Neural progenitor cell (in vitro differentiated cells): Measurements from ENCODE around the gene KCNIP1. TPM values are rescaled to one million over a fixed set of nuclear protein-coding genes. Genes with fewer than 3 reads are reported as not detected.

Source experiments
- DNase-seq: peaks from one replicate; pipeline ENCODE4 v3.0.0-alpha.2; 2016; ENCODE audit warnings: low spot score
- H2AFZ ChIP-seq: fragments of 200-600 bp; sonication (generic); replicated peaks from 2 replicates; pipeline ENCODE4 v1.6.1; 2016; ENCODE audit warnings: antibody characterized with exemption
- H3F3A ChIP-seq: fragments of 200-600 bp; sonication (generic); 2 replicates; pipeline ENCODE4 v1.6.1; 2016; ENCODE audit warnings: antibody characterized with exemption, low read depth
- H3K27ac ChIP-seq: fragments of 200-600 bp; sonication (generic); 2 replicates; pipeline ENCODE4 v1.5.1; 2016; ENCODE audit warnings: mild to moderate bottlenecking
- H3K27me3 ChIP-seq: fragments of 200-600 bp; sonication (generic); 2 replicates; pipeline ENCODE4 v1.6.1; 2016; ENCODE audit warnings: mild to moderate bottlenecking, moderate library complexity
- H3K36me3 ChIP-seq: fragments of 200-600 bp; sonication (generic); 2 replicates; pipeline ENCODE4 v1.5.1; 2016
- H3K4me1 ChIP-seq: fragments of 200-600 bp; sonication (generic); 2 replicates; pipeline ENCODE4 v1.6.1; 2016; ENCODE audit warnings: mixed run types
- H3K4me2 ChIP-seq: fragments of 200-600 bp; sonication (generic); 2 replicates; pipeline ENCODE4 v1.6.1; 2016
- H3K4me3 ChIP-seq: fragments of 200-600 bp; sonication (generic); 2 replicates; pipeline ENCODE4 v1.5.1; 2016
- H3K79me2 ChIP-seq: fragments of 200-600 bp; sonication (generic); 2 replicates; pipeline ENCODE4 v1.6.1; 2016; ENCODE audit warnings: low read depth
- H3K9ac ChIP-seq: fragments of 200-600 bp; sonication (generic); 2 replicates; pipeline ENCODE4 v1.6.1; 2016
- H3K9me3 ChIP-seq: fragments of 200-600 bp; sonication (generic); 2 replicates; pipeline ENCODE4 v1.5.1; 2016; ENCODE audit warnings: low read depth
- H4K20me1 ChIP-seq: fragments of 200-600 bp; sonication (generic); 2 replicates; pipeline ENCODE4 v1.6.1; 2016; ENCODE audit warnings: low read depth
- H3K27ac Mint-ChIP-seq: 3 replicates; pipeline ENCODE4 v1.8.0; 2021; ENCODE audit warnings: mixed read lengths
- H3K27me3 Mint-ChIP-seq: 2 replicates; pipeline ENCODE4 v1.8.0; 2022; ENCODE audit warnings: low read depth, mild to moderate bottlenecking, inconsistent platforms, moderate library complexity, mixed read lengths; ENCODE audit not compliant: insufficient read depth
- H3K36me3 Mint-ChIP-seq: 3 replicates; pipeline ENCODE4 v1.8.0; 2021; ENCODE audit warnings: mixed read lengths
- H3K4me1 Mint-ChIP-seq: 3 replicates; pipeline ENCODE4 v1.8.0; 2021; ENCODE audit warnings: mixed read lengths
- H3K4me3 Mint-ChIP-seq: 3 replicates; pipeline ENCODE4 v1.8.0; 2021; ENCODE audit warnings: mild to moderate bottlenecking, moderate library complexity, mixed read lengths
- H3K9me3 Mint-ChIP-seq: 3 replicates; pipeline ENCODE4 v1.8.0; 2020; ENCODE audit warnings: mixed read lengths
- EZH2 ChIP-seq: fragments of 200-600 bp; sonication (generic); IDR thresholded peaks from 2 replicates; pipeline ENCODE4 v1.6.1; 2017; ENCODE audit warnings: antibody characterized with exemption, mild to moderate bottlenecking, moderate library complexity
- EZH2phosphoT487 ChIP-seq: fragments of 200-600 bp; sonication (generic); IDR thresholded peaks from 2 replicates; pipeline ENCODE4 v1.6.1; 2017; ENCODE audit warnings: antibody characterized with exemption
- total RNA-seq: library from RNA; depleted of rRNA; stranded (reverse); fragments of >200 nt; gene quantifications from 2 replicates; pipeline ENCODE4 v1.2.3, GENCODE V29; 2015; ENCODE audit warnings: low replicate concordance
- TF ChIP-seq, protein P1 (sequence below): fragments of 200-600 bp; sonication (generic); IDR thresholded peaks from 2 replicates; pipeline ENCODE4 v1.5.1; 2017; ENCODE audit warnings: antibody characterized with exemption, mild to moderate bottlenecking

The KCNIP1 gene
- total RNA-seq, 1 donor from 2014 or later: 2.8 TPM

DNA sequence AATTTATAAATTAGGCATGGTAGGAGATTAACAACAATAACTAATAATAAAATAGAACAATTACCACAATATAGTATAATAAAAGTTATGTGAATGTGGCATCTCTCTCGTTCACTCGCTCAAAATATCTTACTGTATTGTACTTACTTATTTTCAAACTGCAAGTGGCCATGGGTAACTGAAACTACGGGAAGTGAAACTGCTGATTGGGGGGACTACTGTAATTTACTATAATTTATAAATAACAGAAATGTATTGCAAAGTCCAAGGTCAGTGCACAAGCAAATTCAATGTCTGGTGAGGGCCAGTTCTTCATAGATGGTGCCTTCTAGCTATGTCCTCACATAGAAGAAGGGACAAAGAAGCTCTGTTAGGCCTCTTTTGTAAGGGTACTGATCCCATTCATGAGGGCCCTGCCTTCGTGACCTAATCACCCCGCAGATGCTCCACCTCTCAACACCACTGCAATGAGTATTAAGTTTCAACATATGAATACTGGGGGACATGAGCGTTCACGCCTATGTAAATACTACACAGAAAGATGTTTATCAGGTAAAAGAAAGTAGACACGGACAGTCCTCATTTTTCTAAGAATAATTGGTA lies 39.0 kb downstream of the KCNIP1 start:
- H3F3A ChIP-seq: no peaks in the 10 kb centered on the region
- Mint-ChIP-seq H3K27ac (no peak overlapping the region), H3K4me1 (peaks cover 15% of the 10 kb centered on the region), H3K27me3 (no peaks in the 10 kb centered on the region), H3K9me3 (peaks cover 10% of the 10 kb centered on the region), H3K4me3 (no peak overlapping the region), H3K36me3 (no peaks in the 10 kb centered on the region)
- H3K4me3 ChIP-seq: no peak overlapping the region
- H2AFZ ChIP-seq: no peak overlapping the region
- H3K9ac ChIP-seq: no peak overlapping the region
- H3K79me2 ChIP-seq: no peaks in the 10 kb centered on the region
- TF ChIP-seq, protein P1, sequence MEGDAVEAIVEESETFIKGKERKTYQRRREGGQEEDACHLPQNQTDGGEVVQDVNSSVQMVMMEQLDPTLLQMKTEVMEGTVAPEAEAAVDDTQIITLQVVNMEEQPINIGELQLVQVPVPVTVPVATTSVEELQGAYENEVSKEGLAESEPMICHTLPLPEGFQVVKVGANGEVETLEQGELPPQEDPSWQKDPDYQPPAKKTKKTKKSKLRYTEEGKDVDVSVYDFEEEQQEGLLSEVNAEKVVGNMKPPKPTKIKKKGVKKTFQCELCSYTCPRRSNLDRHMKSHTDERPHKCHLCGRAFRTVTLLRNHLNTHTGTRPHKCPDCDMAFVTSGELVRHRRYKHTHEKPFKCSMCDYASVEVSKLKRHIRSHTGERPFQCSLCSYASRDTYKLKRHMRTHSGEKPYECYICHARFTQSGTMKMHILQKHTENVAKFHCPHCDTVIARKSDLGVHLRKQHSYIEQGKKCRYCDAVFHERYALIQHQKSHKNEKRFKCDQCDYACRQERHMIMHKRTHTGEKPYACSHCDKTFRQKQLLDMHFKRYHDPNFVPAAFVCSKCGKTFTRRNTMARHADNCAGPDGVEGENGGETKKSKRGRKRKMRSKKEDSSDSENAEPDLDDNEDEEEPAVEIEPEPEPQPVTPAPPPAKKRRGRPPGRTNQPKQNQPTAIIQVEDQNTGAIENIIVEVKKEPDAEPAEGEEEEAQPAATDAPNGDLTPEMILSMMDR: no peak
- no peak for TF ChIP-seq EZH2
- no peak for TF ChIP-seq EZH2phosphoT487
- no peaks in the 10 kb centered on the region for H3K27me3 ChIP-seq
- peaks cover 6% of the 10 kb centered on the region for H3K9me3 ChIP-seq
- DNase-seq: no peak
- H4K20me1 ChIP-seq: no peaks in the 10 kb centered on the region
- H3K4me2 ChIP-seq: no peak overlapping the region
- H3K36me3 ChIP-seq: no peaks in the 10 kb centered on the region
- peaks cover 6% of the 10 kb centered on the region for H3K4me1 ChIP-seq
- H3K27ac ChIP-seq: no peak overlapping the region

DNA sequence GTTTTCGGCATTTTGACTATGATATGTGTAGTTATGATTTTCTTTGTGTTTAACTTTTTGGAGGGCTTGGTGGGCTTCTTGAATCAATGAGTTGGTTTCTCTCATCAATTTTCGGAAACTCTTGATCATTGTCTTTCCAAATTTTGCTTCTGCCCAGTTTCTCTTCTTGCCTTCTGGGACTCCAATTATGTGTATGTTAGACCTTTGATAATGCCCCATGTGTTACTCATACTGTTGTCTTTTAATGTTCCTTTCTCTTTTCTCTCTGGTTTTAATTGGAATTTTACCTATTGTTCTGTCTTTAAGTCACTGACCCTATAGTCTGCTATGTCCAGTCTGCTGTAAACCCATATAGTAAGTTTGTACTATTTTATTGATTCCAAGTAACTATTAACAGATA lies 41.5 kb downstream of the KCNIP1 start:
- no peaks in the 10 kb centered on the region for H3K27me3 Mint-ChIP-seq
- Histone ChIP-seq H3K27me3 (no peaks in the 10 kb centered on the region), H3F3A (no peaks in the 10 kb centered on the region), H3K4me1 (peaks cover 6% of the 10 kb centered on the region), H3K79me2 (no peaks in the 10 kb centered on the region), H3K9me3 (peaks cover 6% of the 10 kb centered on the region), H3K27ac (no peak overlapping the region), H3K9ac (no peak overlapping the region), H3K36me3 (no peaks in the 10 kb centered on the region), H3K4me2 (no peak overlapping the region), H4K20me1 (no peaks in the 10 kb centered on the region), H2AFZ (no peak overlapping the region), H3K4me3 (no peak overlapping the region)
- H3K36me3 Mint-ChIP-seq: no peaks in the 10 kb centered on the region
- peaks cover 10% of the 10 kb centered on the region for H3K9me3 Mint-ChIP-seq
- TF ChIP-seq EZH2phosphoT487 (no peak), EZH2 (no peak)
- TF ChIP-seq, protein P1: no peak
- no peak overlapping the region for H3K4me3 Mint-ChIP-seq
- no peak overlapping the region for H3K27ac Mint-ChIP-seq
- H3K4me1 Mint-ChIP-seq: peaks cover 6% of the 10 kb centered on the region
- no peak for DNase-seq

DNA sequence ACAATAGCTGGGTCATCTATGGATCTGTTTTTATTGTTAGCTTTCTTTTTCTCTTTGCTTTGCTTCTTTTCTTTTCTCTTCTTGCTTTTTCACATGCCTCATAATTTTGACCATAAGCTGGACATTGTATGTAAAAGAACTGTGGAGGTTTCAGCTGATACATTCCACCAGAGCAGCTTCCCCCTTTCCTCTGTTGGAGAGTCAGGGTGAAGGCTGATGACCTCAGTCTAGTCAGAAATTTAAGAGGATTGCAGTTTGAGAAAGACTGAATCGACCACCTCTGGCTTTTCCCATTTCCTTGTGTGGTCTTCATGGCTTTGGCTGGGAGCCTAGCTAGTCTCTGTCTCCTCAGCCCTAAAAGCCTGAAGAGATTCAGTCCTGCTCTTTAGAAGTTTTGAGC lies 42.0 kb downstream of the KCNIP1 start:
- Mint-ChIP-seq H3K27ac (no peak overlapping the region), H3K9me3 (peaks cover 10% of the 10 kb centered on the region), H3K27me3 (no peaks in the 10 kb centered on the region), H3K4me3 (no peak overlapping the region), H3K4me1 (peaks cover 6% of the 10 kb centered on the region), H3K36me3 (no peaks in the 10 kb centered on the region)
- no peaks in the 10 kb centered on the region for H4K20me1 ChIP-seq
- H3K27me3 ChIP-seq: no peaks in the 10 kb centered on the region
- peaks cover 6% of the 10 kb centered on the region for H3K4me1 ChIP-seq
- H3K9me3 ChIP-seq: peaks cover 6% of the 10 kb centered on the region
- H3K27ac ChIP-seq: no peak overlapping the region
- TF ChIP-seq EZH2: no peak
- TF ChIP-seq EZH2phosphoT487: no peak
- TF ChIP-seq, protein P1: no peak
- no peaks in the 10 kb centered on the region for H3F3A ChIP-seq
- DNase-seq: no peak
- no peaks in the 10 kb centered on the region for H3K36me3 ChIP-seq
- no peak overlapping the region for H3K4me2 ChIP-seq
- no peak overlapping the region for H3K4me3 ChIP-seq
- no peak overlapping the region for H2AFZ ChIP-seq
- H3K79me2 ChIP-seq: no peaks in the 10 kb centered on the region
- no peak overlapping the region for H3K9ac ChIP-seq
